ENCODE data around the gene BTBD1. TPM values are rescaled to one million over a fixed set of nuclear protein-coding genes. Genes with fewer than 3 reads are reported as not detected.
A peak's percentile ranks its signal among the peaks of the same experiment; 100 is the strongest.

BTBD1 gene
- total RNA-seq, 2 experiments from 2014 or later, result 62.4 to 63.3 TPM

DNA sequence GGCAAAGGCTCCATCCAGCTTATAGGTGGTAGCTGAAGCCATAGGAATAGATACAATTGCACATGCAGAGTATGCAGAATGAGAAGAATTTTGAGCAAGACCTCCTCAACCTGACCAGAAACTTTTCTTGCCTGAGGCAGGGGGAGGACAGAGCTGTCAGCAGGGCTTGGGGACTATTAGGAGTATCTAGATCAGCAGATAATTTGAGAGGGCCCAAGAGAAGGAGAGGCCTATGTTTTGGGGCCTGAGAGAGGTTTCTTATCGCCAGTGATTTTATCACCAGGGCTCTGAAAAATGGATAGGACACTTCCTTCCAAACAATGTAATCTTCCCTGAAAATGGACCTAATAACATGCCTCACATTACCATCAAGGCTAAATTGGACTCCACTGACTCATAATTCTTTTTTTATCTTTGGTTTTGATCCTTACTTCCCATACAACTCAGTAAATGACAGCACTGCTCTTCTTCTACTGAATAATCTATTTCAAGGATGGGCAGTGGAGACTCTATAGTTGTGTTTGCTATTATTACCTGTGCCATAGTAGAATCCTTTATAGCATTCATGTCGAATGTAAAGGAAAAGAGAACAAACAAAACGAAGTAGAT lies 96.9 kb downstream of the BTBD1 start:
- no peak overlapping the region for H3K4me3 Mint-ChIP-seq
- no peak overlapping the region for H3K27ac Mint-ChIP-seq
- no peaks in the 10 kb centered on the region for H3K27me3 Mint-ChIP-seq
- no peaks in the 10 kb centered on the region for H3K36me3 Mint-ChIP-seq
- no peak for DNase-seq
- H3K4me1 Mint-ChIP-seq, result peaks cover 15% of the 10 kb centered on the region
- H3K9me3 Mint-ChIP-seq, result no peaks in the 10 kb centered on the region

DNA sequence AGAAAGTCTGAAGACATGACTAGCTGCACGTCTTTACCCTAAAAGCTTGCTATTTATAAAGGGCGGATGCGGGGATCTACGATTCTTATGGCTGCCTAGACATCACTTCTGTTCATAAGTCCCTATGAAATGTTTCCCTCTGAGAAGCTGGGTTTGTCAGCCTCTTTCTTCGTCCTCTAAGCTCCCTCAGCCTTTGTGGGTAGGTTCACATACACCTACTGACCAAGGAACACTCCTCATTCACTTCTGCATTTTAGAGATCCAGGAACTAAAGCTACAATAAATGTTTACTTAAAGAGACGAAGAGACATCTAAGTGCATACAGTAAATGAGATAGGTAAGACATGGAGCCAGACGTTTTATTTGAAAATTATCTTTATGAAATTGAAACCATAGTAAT lies 97.7 kb downstream of the BTBD1 start:
- no peak overlapping the region for H3K27ac Mint-ChIP-seq
- H3K36me3 Mint-ChIP-seq, result no peaks in the 10 kb centered on the region
- H3K4me3 Mint-ChIP-seq, result no peak overlapping the region
- no peaks in the 10 kb centered on the region for H3K9me3 Mint-ChIP-seq
- H3K4me1 Mint-ChIP-seq, result peaks cover 15% of the 10 kb centered on the region
- H3K27me3 Mint-ChIP-seq, result no peaks in the 10 kb centered on the region
- no peak for DNase-seq

DNA sequence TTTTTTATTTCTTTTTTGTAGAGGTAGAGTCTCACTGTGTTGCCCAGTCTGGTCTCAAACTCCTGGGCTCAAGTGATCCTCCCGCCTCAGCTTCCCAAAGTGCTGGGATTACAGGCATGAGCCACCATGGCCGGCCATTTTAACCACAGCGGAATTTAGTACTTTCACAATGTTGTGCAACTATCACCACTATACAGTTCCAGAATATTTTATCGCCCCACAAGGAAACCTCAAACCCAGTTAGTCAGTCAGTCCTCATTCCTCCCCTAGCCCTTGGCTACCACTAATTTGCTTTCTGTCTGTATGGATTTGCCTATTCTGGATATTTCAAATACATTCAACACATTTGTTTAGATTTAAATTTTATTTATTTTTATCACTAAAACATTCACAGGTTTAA lies 99.0 kb downstream of the BTBD1 start:
- Mint-ChIP-seq H3K4me3 (no peak overlapping the region), H3K4me1 (peaks cover 15% of the 10 kb centered on the region), H3K27me3 (no peaks in the 10 kb centered on the region), H3K36me3 (no peaks in the 10 kb centered on the region), H3K9me3 (no peaks in the 10 kb centered on the region), H3K27ac (no peak overlapping the region)
- DNase-seq, result no peak

DNA sequence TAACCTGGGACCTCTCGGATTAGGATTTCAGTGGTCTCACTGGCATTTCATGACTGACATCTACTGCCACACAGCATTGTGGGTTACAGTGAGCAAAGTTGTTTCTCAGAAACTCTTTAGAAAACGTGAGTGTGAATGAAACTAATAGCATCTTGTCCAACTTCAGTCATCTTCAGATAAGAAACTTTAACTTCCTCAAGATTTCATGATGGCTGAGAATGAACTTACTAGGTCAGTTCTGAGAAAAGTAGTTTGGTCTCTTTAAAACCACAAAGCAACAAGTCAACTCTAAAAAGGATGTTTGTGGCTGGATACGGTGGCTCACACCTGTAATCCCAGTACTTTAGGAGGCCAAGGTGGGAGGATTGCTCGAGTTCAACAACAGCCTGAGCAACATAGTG lies 100.4 kb downstream of the BTBD1 start:
- no peaks in the 10 kb centered on the region for H3K27me3 Mint-ChIP-seq
- H3K9me3 Mint-ChIP-seq, result no peaks in the 10 kb centered on the region
- H3K27ac Mint-ChIP-seq, result no peak overlapping the region

More for the DNA sequence above, 100.4 kb downstream of the BTBD1 start:
- peak; percentile 17 for DNase-seq
- Mint-ChIP-seq H3K4me3 (no peak overlapping the region), H3K4me1 (peaks cover 15% of the 10 kb centered on the region), H3K36me3 (no peaks in the 10 kb centered on the region)

Other genes with a start within 250 kb of the BTBD1 start
- 1 to 10 TPM; 3.1 to 3.3 TPM for gene HOMER2, start 114.5 kb downstream of the BTBD1 start, total RNA-seq
- 10 to 100 TPM; 24.9 to 28.4 TPM for gene RAMAC, start 81.0 kb downstream of the BTBD1 start, total RNA-seq
- gene C15orf40, start 55.6 kb downstream of the BTBD1 start, total RNA-seq, result 10 to 100 TPM; 27.1 to 30.2 TPM
- 1 to 10 TPM; 1.6 TPM for gene TM6SF1, start 40.4 kb upstream of the BTBD1 start, total RNA-seq
- 10 to 100 TPM; 13.7 to 14.1 TPM for gene HDGFL3, start 140.6 kb upstream of the BTBD1 start, total RNA-seq
- gene BNC1, start 217.4 kb upstream of the BTBD1 start, total RNA-seq, result not detected